Measurements from ENCODE around the gene SLC8A1. TPM values are rescaled to one million over a fixed set of nuclear protein-coding genes. Genes with fewer than 3 reads are reported as not detected.

SLC8A1 gene
- total RNA-seq, 2 donors from 2014 or later, result 4.7 to 6.3 TPM

DNA sequence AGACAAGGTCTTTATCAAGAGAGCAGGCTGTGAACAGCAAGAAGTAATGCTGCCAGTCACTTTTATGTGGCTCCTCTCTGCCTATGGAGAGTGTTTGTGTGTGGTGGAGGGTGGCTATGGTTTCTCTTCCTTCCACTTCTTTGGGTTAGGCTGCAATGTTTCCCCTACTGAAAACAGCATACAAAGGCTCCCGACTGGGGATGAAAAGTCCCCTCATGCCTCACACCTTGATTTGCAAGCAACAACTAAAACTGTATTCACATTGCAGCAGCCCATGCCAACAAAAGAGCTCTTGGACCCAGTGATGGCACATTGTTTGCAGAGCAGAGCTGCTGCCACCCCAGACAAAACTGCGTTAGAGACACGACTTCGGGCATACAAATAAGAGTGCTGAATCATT is 301.6 kb downstream of the SLC8A1 start:
- H3K4me3 Mint-ChIP-seq, result no peak overlapping the region
- 59 to 69% methylated on average over 3 to 4 of the region's 4 CpGs for WGBS, 2 experiments (ENCODE audit: insufficient coverage in 1 of 2, insufficient read length in 1 of 2)
- no peak overlapping the region for H3K27ac Mint-ChIP-seq
- Histone ChIP-seq H3K36me3 (ENCODE audit: control insufficient read depth, insufficient read depth, low read length) (no peaks in the 10 kb centered on the region), H3K9ac (ENCODE audit: extremely low read depth, low read length, poor library complexity, severe bottlenecking) (no peak overlapping the region), H3K27me3 (ENCODE audit: control insufficient read depth, insufficient read depth, low read length, poor library complexity, severe bottlenecking) (no peaks in the 10 kb centered on the region), H3K27ac (ENCODE audit: low read depth, low read length) (peak overlapping the region; percentile 27), H3K9me3 (ENCODE audit: control insufficient read depth, low read length) (no peaks in the 10 kb centered on the region), H3K4me3 (ENCODE audit: low read length) (no peak overlapping the region), H3K4me1 (ENCODE audit: control insufficient read depth, insufficient read depth, low read length) (peaks cover 4% of the 10 kb centered on the region)
- no peak for TF ChIP-seq CTCF (conservative IDR thresholded peaks at IDR 0.05)
- peaks cover 21% of the 10 kb centered on the region for H3K4me1 Mint-ChIP-seq
- DNase-seq, result no peak
- H3K27me3 Mint-ChIP-seq (ENCODE audit: insufficient read depth), result no peaks in the 10 kb centered on the region
- no peaks in the 10 kb centered on the region for H3K9me3 Mint-ChIP-seq
- H3K36me3 Mint-ChIP-seq (ENCODE audit: low read depth), result no peaks in the 10 kb centered on the region

DNA sequence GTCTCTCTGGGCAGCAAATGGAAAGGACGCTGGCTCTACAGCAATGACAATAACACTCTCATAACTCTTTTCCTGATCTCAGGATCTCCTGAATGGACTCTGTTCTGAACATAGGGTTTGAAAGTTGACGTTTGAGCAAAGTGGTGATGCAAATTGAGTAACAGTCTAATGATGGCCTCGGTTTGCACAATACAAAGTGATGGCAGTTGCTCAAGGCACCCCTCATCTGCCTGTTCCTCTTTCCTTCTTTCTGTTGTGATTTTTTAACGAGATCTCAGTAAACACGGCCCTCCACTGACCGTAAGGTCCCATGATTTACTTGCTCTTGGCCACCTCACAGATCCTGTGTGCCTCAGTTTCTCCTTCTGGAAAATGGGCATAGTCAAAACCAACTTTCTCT is 303.6 kb downstream of the SLC8A1 start:
- Mint-ChIP-seq H3K4me1 (peaks cover 31% of the 10 kb centered on the region), H3K27ac (no peak overlapping the region), H3K9me3 (no peaks in the 10 kb centered on the region), H3K27me3 (ENCODE audit: insufficient read depth) (no peaks in the 10 kb centered on the region), H3K36me3 (ENCODE audit: low read depth) (no peaks in the 10 kb centered on the region), H3K4me3 (no peak overlapping the region)
- no peak overlapping the region for H3K9ac ChIP-seq (ENCODE audit: extremely low read depth, low read length, poor library complexity, severe bottlenecking)
- WGBS, 2 experiments (ENCODE audit: insufficient coverage in 1 of 2, insufficient read length in 1 of 2), result 98 to 100% methylated on average over 4 to 6 of the region's 6 CpGs
- no peak for TF ChIP-seq CTCF (conservative IDR thresholded peaks at IDR 0.05)
- H3K4me3 ChIP-seq (ENCODE audit: low read length), result no peak overlapping the region
- no peak for DNase-seq
- no peaks in the 10 kb centered on the region for H3K27me3 ChIP-seq (ENCODE audit: control insufficient read depth, insufficient read depth, low read length, poor library complexity, severe bottlenecking)
- H3K4me1 ChIP-seq (ENCODE audit: control insufficient read depth, insufficient read depth, low read length), result peaks cover 4% of the 10 kb centered on the region
- H3K9me3 ChIP-seq (ENCODE audit: control insufficient read depth, low read length), result no peaks in the 10 kb centered on the region
- no peak overlapping the region for H3K27ac ChIP-seq (ENCODE audit: low read depth, low read length)
- no peaks in the 10 kb centered on the region for H3K36me3 ChIP-seq (ENCODE audit: control insufficient read depth, insufficient read depth, low read length)

DNA sequence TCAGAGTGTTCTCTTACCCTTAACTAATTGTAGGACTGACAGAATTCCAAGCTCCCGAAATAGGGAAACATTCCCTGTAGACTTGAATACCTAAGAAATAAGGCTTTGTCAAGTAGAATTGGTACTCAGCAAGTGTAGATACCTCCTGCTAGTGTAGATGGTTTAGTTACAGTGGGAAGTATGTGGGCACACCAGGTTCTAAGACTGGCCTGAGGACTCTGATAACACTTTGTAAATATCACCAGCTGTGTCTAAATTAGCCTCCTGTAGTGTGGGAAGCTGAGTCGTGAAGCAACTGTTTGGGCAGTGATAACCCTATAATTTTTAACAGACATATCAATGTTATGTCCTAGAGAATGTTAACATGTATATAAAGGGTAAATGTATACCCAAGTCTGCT is 304.5 kb downstream of the SLC8A1 start:
- Mint-ChIP-seq H3K9me3 (no peaks in the 10 kb centered on the region), H3K27ac (no peak overlapping the region), H3K4me3 (no peak overlapping the region), H3K36me3 (ENCODE audit: low read depth) (no peaks in the 10 kb centered on the region), H3K4me1 (peaks cover 31% of the 10 kb centered on the region), H3K27me3 (ENCODE audit: insufficient read depth) (no peaks in the 10 kb centered on the region)
- DNase-seq, result peak; percentile 59
- H3K27me3 ChIP-seq (ENCODE audit: control insufficient read depth, insufficient read depth, low read length, poor library complexity, severe bottlenecking), result no peaks in the 10 kb centered on the region
- TF ChIP-seq CTCF (conservative IDR thresholded peaks at IDR 0.05), result no peak
- 21% methylated on average over 2 of the region's 2 CpGs; no CpG with 5 or more reads in 1 of the 2 experiments for WGBS, 2 experiments (ENCODE audit: insufficient coverage in 1 of 2, insufficient read length in 1 of 2)
- H3K4me3 ChIP-seq (ENCODE audit: low read length), result no peak overlapping the region
- no peaks in the 10 kb centered on the region for H3K36me3 ChIP-seq (ENCODE audit: control insufficient read depth, insufficient read depth, low read length)
- H3K27ac ChIP-seq (ENCODE audit: low read depth, low read length), result no peak overlapping the region
- H3K4me1 ChIP-seq (ENCODE audit: control insufficient read depth, insufficient read depth, low read length), result peaks cover 4% of the 10 kb centered on the region
- no peaks in the 10 kb centered on the region for H3K9me3 ChIP-seq (ENCODE audit: control insufficient read depth, low read length)
- no peak overlapping the region for H3K9ac ChIP-seq (ENCODE audit: extremely low read depth, low read length, poor library complexity, severe bottlenecking)
